Neural cell (in vitro differentiated cells): ENCODE results near the gene GAS7.

Experiments used
- EP300 ChIP-seq: fragments of 450-650 bp; conservative IDR thresholded peaks from 2 replicates; pipeline ENCODE4 v1.6.1; 2014; ENCODE audit warnings: antibody characterized with exemption, mild to moderate bottlenecking, moderate library complexity; ENCODE audit not compliant: poor library complexity, severe bottlenecking
- EZH2 ChIP-seq: fragments of 200-600, 300-800 bp; shearing (Covaris generic), sonication (generic); IDR thresholded peaks from 2 replicates; pipeline ENCODE4 v1.6.1; 2014; ENCODE audit warnings: antibody characterized with exemption, low read length, borderline replicate concordance, mild to moderate bottlenecking; ENCODE audit not compliant: insufficient read depth, poor library complexity, severe bottlenecking
- TF ChIP-seq, protein P1 (sequence below): fragments of 450-650 bp; IDR thresholded peaks from 2 replicates; pipeline ENCODE4 v1.5.1; 2014; ENCODE audit warnings: antibody characterized with exemption, mild to moderate bottlenecking, moderate library complexity; ENCODE audit not compliant: poor library complexity, severe bottlenecking

DNA sequence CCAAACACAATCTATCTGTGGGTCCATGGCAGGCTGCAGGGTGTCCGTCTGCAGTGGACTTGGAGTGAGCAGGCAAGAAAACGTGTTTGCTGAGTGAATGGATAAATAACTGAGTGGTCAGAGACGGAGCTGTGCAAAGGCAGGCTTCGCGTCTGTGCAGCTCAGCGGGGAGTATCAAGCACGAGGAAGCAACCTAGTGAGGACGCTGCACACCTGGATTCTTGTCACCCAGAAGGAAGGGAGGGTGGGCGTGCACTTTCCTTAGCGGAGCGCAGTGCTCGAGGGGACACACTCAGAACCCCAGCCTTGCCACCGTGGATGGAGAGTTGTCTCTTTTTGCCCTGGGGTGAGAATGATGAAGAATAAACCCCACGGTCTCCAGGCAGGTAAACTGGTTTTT is 291.8 kb downstream of the GAS7 start:
- TF ChIP-seq, protein P1, sequence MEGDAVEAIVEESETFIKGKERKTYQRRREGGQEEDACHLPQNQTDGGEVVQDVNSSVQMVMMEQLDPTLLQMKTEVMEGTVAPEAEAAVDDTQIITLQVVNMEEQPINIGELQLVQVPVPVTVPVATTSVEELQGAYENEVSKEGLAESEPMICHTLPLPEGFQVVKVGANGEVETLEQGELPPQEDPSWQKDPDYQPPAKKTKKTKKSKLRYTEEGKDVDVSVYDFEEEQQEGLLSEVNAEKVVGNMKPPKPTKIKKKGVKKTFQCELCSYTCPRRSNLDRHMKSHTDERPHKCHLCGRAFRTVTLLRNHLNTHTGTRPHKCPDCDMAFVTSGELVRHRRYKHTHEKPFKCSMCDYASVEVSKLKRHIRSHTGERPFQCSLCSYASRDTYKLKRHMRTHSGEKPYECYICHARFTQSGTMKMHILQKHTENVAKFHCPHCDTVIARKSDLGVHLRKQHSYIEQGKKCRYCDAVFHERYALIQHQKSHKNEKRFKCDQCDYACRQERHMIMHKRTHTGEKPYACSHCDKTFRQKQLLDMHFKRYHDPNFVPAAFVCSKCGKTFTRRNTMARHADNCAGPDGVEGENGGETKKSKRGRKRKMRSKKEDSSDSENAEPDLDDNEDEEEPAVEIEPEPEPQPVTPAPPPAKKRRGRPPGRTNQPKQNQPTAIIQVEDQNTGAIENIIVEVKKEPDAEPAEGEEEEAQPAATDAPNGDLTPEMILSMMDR: no peak
- TF ChIP-seq EP300 (no peak), EZH2 (no peak)
